ENCODE results near the gene INPP5K. TPM values are rescaled to one million over a fixed set of nuclear protein-coding genes. Genes with fewer than 3 reads are reported as not detected.

Gene INPP5K
- total and polyA plus RNA-seq, 2 donors (not counting 1 experiment from before 2014, with no cell fraction given), result 53.8 to 77.9 TPM

DNA sequence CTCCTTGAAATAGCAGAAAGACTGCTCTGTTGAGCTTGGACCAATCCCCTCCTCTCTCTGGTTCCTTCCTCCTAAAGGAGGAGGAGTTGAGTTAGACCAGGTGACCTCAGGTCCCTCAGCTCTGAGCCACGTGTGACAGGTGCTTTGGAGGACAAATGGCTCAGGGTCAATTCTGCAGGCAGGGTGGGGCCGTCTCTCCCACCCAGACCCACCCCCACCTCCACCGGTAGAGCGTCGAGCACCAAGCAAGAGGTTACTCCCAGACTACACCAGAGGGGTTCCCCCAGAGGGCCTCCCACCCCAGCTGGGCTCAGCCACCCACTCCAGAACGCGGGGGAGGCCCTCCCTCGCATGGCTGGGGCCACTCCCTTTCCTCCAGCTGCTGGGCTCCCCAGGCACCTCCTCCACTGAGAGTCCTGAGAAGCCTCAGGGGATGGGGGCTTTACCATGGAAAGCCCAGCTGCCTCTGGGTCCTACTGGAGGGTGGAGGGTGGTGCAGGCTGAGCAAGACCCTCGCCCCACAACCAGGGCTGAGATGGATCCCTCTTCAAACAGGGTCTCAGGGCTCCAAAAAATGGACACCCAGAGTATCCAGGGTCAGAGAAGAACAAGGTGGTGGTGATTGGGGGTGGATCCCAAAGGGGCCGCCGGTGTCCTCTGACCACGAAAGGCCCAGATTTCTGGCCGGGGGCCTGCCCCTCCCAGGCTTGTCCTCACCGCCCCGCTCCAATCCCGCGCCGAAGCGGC, 31.6 kb downstream of the INPP5K start:
- peak overlapping the region; percentile 42 for H2AFZ ChIP-seq (ENCODE audit: insufficient read depth, low read depth, low read length, poor library complexity, severe bottlenecking)
- intact Hi-C loops (cut with micrococcal nuclease), result loop anchor here (1.0 to 5.0 kb wide), 6 partner anchors 11 to 288 kb away; partner anchors contain the start of genes CRK and INPP5K
- H3K4me2 ChIP-seq (replicated peaks; ENCODE audit: low read depth, low read length, poor library complexity, severe bottlenecking), result peak overlapping the region; percentile 98
- Mint-ChIP-seq H3K4me3 (peak overlapping the region; percentile 95), H3K27ac (peak overlapping the region; percentile 98), H3K9me3 (ENCODE audit: insufficient read depth) (no peaks in the 10 kb centered on the region), H3K27me3 (no peaks in the 10 kb centered on the region), H3K4me1 (peaks cover 32% of the 10 kb centered on the region)
- ATAC-seq (ENCODE audit: low read depth) (peak; percentile 66), DNase-seq (peak; percentile 92)
- H3K4me3 ChIP-seq (ENCODE audit: control extremely low read depth in 1 of 5, extremely low read depth in 1 of 5, insufficient read depth in 1 of 5, low read depth in 2 of 5, low read length in 4 of 5), result peak overlapping the region; percentile 45 to 84 (median 78)
- TF ChIP-seq EZH2 (IDR thresholded peaks at IDR 0.05; ENCODE audit: borderline replicate concordance, insufficient read depth, low read depth, low read length, poor library complexity, severe bottlenecking), result no peak
- TF ChIP-seq, protein P1, sequence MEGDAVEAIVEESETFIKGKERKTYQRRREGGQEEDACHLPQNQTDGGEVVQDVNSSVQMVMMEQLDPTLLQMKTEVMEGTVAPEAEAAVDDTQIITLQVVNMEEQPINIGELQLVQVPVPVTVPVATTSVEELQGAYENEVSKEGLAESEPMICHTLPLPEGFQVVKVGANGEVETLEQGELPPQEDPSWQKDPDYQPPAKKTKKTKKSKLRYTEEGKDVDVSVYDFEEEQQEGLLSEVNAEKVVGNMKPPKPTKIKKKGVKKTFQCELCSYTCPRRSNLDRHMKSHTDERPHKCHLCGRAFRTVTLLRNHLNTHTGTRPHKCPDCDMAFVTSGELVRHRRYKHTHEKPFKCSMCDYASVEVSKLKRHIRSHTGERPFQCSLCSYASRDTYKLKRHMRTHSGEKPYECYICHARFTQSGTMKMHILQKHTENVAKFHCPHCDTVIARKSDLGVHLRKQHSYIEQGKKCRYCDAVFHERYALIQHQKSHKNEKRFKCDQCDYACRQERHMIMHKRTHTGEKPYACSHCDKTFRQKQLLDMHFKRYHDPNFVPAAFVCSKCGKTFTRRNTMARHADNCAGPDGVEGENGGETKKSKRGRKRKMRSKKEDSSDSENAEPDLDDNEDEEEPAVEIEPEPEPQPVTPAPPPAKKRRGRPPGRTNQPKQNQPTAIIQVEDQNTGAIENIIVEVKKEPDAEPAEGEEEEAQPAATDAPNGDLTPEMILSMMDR (IDR thresholded peaks at IDR 0.05), result peak; percentile 49
- H3K9me3 ChIP-seq (ENCODE audit: control extremely low read depth in 1 of 3, control insufficient read depth in 2 of 3, insufficient read depth in 1 of 3, low read length in 2 of 3), result no peaks in the 10 kb centered on the region
- H3K79me2 ChIP-seq (ENCODE audit: control insufficient read depth, insufficient read depth, low read length), result peaks cover 22% of the 10 kb centered on the region
- H3K9ac ChIP-seq (ENCODE audit: low read length), result peak overlapping the region; percentile 89
- ChIA-PET CTCF (interaction anchor here (0.6 to 2.7 kb wide), 7 partner anchors 10 to 164 kb away, joined by 3 to 11 read pairs (median 4); partner anchors contain the start of genes CRK and INPP5K), POLR2A (interaction anchor here (0.8 to 1.4 kb wide), 8 partner anchors 10 to 304 kb away, joined by 3 to 24 read pairs (median 4); partner anchors contain the start of genes CRK and INPP5K)
- whole genome bisulfite sequencing (ENCODE audit: insufficient coverage), result 1% methylated on average over 13 of the region's 19 CpGs
- H4K20me1 ChIP-seq (ENCODE audit: control insufficient read depth, insufficient read depth, low read length, poor library complexity, severe bottlenecking), result peaks cover 31% of the 10 kb centered on the region
- H3K27me3 ChIP-seq (replicated peaks in 1 of 4; ENCODE audit: control extremely low read depth in 1 of 4, control insufficient read depth in 3 of 4, insufficient read depth in 4 of 4, low read length in 3 of 4), result no peaks in the 10 kb centered on the region
- peaks cover 14 to 39% of the 10 kb centered on the region in 2 donors for H3K4me1 ChIP-seq (ENCODE audit: control insufficient read depth in 2 of 2, insufficient read depth in 2 of 2, low read length in 2 of 2)
- H3K36me3 ChIP-seq (replicated peaks in 1 of 2; ENCODE audit: control extremely low read depth in 1 of 2, control insufficient read depth in 1 of 2, extremely low read depth in 1 of 2, insufficient read depth in 2 of 2, low read length in 1 of 2), result peaks cover 0 to 27% of the 10 kb centered on the region in 2 experiments
- peak overlapping the region; percentile 83 to 95 for H3K27ac ChIP-seq (ENCODE audit: low read length in 2 of 2)

All from B cell (primary cell).